GM10266 (cell line): ENCODE data around the gene R3HDM4.

Source experiments
- DNase-seq: peaks from one replicate; pipeline ENCODE4 v3.0.0; 2012; ENCODE audit errors: extremely low spot score
- TF ChIP-seq, protein P1 (sequence below): IDR thresholded peaks from 2 replicates; pipeline ENCODE4 v1.5.1; 2012; ENCODE audit warnings: mild to moderate bottlenecking, low read depth; ENCODE audit not compliant: control insufficient read depth, insufficient read depth; ENCODE audit errors: missing control alignments

Gene R3HDM4

DNA sequence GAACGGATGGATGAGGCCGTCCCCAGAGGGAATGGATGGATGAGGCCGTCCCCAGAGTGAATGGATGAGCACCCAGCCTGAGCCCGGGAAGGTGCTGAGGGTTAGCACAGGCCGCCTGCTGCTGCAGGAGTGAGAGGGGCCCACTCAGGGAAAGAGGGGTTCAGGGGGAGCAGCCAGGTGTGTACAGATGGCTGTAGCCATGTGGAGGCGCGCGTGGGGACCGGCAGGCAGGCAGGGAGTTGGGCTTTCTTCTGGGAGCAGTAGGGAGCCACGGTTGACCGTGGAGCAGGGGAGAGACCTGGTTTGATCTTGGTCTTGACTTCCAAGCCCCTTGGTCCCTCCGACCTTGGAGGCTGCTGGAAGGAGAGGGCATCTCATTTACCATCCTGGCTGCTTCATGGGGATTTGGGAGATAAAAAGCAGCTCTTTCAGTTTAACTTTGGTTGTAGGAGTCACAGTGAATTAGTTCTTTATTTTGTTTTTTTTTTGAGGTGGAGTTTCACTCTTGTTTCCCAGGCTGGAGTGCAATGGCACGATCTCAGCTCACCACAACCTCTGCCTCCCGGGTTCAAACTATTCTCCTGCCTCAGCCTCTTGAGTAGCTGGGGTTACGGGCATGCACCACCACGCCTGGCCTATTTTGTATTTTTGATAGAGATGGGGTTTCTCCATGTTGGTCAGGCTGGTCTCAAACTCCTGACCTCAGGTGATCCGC, 37.5 kb upstream of the R3HDM4 start:
- no peak for DNase-seq
- TF ChIP-seq, protein P1, sequence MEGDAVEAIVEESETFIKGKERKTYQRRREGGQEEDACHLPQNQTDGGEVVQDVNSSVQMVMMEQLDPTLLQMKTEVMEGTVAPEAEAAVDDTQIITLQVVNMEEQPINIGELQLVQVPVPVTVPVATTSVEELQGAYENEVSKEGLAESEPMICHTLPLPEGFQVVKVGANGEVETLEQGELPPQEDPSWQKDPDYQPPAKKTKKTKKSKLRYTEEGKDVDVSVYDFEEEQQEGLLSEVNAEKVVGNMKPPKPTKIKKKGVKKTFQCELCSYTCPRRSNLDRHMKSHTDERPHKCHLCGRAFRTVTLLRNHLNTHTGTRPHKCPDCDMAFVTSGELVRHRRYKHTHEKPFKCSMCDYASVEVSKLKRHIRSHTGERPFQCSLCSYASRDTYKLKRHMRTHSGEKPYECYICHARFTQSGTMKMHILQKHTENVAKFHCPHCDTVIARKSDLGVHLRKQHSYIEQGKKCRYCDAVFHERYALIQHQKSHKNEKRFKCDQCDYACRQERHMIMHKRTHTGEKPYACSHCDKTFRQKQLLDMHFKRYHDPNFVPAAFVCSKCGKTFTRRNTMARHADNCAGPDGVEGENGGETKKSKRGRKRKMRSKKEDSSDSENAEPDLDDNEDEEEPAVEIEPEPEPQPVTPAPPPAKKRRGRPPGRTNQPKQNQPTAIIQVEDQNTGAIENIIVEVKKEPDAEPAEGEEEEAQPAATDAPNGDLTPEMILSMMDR = no peak

DNA sequence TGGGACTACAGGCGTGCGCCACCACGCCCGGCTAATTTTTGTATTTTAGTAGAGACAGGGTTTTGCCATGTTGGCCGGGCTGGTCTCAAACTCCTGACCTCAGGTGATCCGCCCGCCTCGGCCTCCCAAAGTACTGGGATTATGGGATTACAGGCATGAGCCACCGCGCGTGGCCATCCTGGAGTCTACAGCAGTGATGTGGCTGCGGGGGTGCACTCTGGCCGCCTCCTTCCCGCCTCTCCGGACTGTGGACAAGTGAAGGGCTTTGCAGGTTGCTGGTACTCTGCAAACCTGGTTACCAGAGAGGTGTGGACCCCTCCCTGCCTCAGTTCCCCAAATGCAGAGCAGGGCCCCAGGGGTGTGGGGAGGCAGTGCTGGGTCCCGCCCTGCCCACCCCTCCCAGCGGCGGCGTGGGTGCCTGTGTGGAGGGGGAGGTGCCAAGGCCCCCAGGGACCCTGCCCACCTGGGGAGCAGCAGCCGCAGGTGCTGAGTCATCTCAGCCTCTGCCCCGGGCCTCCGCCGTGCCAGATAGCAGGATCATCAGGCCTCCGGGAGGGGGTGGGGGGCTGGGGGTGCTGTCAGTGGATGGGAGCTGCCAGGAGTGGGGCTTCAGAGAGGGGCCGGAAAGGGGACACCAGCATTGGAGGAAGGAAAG, 36.0 kb upstream of the R3HDM4 start:
- TF ChIP-seq, protein P1 = no peak
- no peak for DNase-seq

DNA sequence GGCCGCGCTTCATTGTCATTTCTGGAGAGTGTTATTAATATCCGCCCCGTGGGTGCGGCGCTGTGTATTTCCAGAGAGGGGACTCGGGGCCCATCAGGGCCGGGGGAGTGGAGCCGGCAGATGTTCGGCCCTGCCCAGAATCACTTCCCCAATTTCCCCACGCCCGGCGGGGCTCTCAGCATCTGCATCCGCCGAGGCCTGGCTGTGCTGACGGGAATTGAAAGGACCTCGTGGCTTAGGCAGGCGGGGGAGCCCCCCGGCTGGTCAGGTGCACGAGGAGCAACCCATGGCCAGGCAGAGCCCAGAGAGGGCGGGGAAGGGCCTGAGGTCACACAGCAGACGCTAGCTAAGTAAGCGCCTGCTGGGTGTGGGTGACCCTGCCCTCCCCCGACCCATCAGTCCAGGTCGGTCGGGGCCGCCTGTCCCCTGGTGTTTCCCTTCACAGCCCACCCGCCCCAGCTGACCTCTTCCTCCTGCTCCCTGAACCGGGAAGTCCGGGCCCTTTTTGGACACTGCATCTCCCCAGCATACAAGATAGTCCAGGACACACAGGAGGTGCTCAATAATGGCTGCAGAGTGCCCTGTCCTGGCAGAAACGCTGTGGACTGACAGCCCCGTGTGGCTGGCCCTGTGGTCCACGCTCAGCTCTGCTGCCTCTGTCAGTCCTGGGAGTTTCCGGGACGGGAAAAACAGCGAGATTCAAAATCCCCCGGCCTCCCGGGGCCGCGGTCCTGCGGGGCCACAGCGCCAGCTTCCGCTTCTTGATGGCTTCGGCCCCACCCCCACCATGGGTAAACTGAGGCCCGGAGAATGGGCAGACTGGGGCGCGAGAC, 34.9 kb upstream of the R3HDM4 start:
- TF ChIP-seq, protein P1 = no peak

DNA sequence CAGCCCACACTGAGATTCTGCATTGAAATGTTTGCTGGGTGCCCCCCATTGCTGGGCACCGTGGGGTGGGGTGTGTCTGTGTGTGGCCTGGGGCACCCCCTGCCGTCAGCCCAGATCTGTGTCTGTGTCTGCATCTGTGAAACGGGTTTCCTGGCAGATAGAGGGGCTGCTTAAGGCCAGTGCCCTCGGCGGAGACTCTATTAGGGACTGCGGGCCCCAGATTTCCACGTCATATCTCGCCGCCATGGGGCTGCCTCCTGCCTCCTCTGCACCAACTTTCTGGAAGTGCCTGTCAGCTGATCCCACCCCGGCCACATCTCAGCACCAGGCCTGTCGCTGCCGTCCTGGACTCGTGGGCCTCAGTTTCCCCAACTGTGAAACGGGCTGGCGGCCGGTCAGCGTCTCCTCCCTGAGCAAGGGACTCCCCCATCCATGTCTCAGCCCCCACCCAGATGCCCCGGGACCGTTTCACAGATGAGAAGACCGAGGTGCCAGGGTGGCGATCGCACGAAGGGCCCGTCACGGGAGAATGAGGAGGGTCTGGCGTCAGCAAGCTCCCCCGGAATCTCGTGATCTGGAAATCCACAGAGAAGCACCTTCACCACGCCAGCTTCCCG, 34.2 kb upstream of the R3HDM4 start:
- TF ChIP-seq, protein P1 = peak; percentile 37
- DNase-seq = peak; percentile 67

More for the DNA sequence above, 34.9 kb upstream of the R3HDM4 start:
- DNase-seq = peak; percentile 94

DNA sequence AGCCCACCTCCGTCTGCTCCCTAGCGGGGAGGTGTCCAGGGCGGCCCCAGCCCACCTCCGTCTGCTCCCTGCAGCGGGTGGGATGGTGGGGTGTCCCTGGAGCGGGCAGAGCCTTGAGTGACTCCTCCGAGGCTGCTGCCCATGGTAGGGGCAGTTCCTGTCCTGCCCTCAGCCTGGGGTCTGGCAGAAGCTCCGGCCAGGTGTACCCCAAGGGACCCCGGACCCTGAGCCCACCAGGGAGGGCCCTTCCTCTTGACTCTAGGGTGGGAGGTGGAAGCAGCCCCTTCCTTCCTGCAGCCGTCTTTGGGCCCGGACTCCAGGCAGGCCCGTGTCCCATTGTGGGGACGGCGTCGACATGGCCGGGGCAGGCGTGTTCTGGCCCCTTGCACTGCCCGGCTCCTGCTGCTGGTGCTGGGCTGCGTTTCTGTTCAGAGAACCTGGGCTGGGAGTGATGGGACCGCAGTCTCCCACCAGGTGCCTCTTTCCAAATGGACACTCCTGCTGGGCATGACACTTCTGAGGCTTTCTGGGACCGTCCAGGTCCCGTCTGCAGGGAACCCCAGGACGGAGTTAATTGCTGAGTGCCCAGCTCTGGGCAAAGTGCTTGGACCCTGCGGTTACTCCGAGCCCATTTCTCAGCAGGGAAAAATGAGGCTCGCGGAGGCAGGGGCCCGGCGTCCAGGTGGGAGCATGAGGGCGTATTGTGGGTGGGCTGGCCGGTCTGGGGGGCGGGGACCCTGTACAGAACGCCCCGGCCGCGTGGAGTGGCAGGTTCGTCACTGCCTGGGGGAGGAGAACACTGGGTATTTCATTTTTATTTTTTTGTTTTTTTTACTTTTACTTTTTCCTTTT, 32.6 kb upstream of the R3HDM4 start:
- no peak for DNase-seq
- TF ChIP-seq, protein P1 = no peak

DNA sequence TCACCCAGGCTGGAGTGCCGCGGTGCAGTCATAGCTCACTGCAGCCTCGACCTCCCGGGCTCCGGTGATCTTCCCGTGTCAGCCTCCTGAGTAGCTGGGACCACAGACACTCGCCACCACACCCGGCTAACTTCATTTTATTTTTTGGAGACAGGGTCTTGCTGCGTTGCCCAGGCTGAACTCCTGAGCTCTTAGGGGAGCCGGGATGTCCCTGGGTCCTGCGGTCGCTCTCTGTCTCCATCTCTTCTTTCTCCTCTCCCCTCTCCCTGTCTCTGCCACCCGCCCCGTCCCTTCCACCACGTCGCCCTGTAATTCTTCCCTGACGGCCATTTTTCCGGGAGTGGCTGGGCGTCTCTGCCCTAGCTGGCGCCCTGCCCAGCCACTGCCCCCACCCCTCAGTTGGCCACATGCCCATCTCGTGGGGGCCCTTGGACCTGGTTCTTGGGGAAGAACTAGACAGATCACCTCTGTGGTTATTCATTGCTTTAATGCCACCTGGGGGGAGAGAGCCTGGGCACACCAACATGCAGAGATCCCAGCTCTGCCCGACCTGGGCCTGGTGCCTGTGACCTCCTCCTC, 31.7 kb upstream of the R3HDM4 start:
- no peak for DNase-seq
- TF ChIP-seq, protein P1 = no peak
